Islet precursor cell (in vitro differentiated cells): Measurements from ENCODE around the gene NOS1.
"Not testable (repeated sequence)": the region's sequence is repeated elsewhere in the genome, so short reads cannot be mapped to it uniquely, and the experiment has no call there.

ENCODE experiments used
- DNase-seq: peaks from one replicate; pipeline ENCODE4 v3.0.0-alpha.2; 2018

The NOS1 gene

GRCh38 chr12:117361347-117361751 is at the start of gene NOS1:
NOS1 (minus strand) TSS chr12:117361626; CDS start chr12:117331069, 30,557 bp downstream.
- DNase-seq, result no peak

GRCh38 chr12:117409286-117409685 is 47.9 kb upstream of the NOS1 start:
- DNase-seq, result no peak

- DNase-seq, result no peak
Measured at GRCh38 chr12:117408161-117408791, 46.9 kb upstream of the NOS1 start.

GRCh38 chr12:117404940-117405339 is 43.5 kb upstream of the NOS1 start:
- no peak for DNase-seq

- DNase-seq, result no peak
Measured at GRCh38 chr12:117404203-117404853, 42.9 kb upstream of the NOS1 start.

- DNase-seq, result no peak
Measured at GRCh38 chr12:117403586-117404139, 42.2 kb upstream of the NOS1 start.

- no peak for DNase-seq
Measured at GRCh38 chr12:117402363-117402762, 40.9 kb upstream of the NOS1 start.

GRCh38 chr12:117400912-117401311 is 39.5 kb upstream of the NOS1 start:
- DNase-seq, result no peak

GRCh38 chr12:117398482-117398881 is 37.1 kb upstream of the NOS1 start:
- not testable (repeated sequence) for DNase-seq

- no peak for DNase-seq
Measured at GRCh38 chr12:117395766-117396165, 34.3 kb upstream of the NOS1 start.

GRCh38 chr12:117394491-117394890 is 33.1 kb upstream of the NOS1 start:
- DNase-seq, result no peak

- no peak for DNase-seq
Measured at GRCh38 chr12:117393656-117394055, 32.2 kb upstream of the NOS1 start.

GRCh38 chr12:117390866-117391265 is 29.4 kb upstream of the NOS1 start:
- DNase-seq, result no peak

GRCh38 chr12:117388951-117389446 is 27.6 kb upstream of the NOS1 start:
- no peak for DNase-seq

- DNase-seq, result no peak
Measured at GRCh38 chr12:117387832-117388231, 26.4 kb upstream of the NOS1 start.

GRCh38 chr12:117384735-117385134 is 23.3 kb upstream of the NOS1 start:
- DNase-seq, result no peak

GRCh38 chr12:117380083-117380482 is 18.7 kb upstream of the NOS1 start:
- no peak for DNase-seq

- no peak for DNase-seq
Measured at GRCh38 chr12:117377758-117378157, 16.3 kb upstream of the NOS1 start.

GRCh38 chr12:117370588-117370987 is 9.2 kb upstream of the NOS1 start:
- DNase-seq, result no peak

GRCh38 chr12:117370000-117370399 is 8.6 kb upstream of the NOS1 start:
- DNase-seq, result not testable (repeated sequence)

GRCh38 chr12:117367006-117367638 is 5.7 kb upstream of the NOS1 start:
- DNase-seq, result peak; percentile 92

GRCh38 chr12:117365049-117365616 is 3.7 kb upstream of the NOS1 start:
- no peak for DNase-seq

- DNase-seq, result no peak
Measured at GRCh38 chr12:117363953-117364486, 2.6 kb upstream of the NOS1 start.
